ENCODE data around the gene LIX1L.

DNA sequence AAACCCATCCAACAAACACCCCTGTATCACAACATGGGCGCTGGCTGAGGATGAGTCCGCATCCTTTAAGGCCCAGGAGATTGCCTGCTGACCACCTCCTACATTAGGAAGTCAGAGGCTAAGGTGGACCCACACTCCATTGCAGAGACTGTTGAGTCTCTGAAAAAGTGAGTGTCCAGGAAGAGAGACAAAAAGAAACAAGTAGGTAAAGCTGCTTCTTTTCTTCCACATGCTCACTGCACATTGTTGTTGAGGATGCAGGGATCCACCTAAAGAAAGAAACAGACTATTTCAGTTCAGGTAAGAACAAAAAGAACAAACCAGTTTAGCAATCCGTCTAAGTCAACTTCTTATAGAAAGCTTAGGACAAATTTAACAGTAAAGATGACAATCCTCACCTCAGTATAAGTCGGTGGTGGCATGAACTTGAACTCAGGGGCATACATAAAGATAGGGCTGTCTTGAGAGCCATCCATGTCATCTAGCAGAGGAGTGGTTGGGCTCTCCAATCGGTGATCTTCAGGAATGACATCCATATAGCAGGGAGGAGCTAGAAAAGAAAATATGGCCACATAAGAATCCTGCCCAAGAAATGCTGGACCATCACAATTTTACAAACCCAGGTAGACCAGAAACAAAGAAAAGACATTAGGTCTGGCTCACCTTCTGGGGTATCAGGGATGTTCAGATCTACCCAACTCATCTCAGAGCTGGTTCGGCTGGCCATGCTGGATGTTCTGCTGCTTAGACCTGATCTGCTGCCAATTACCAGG lies 36.0 kb upstream of the LIX1L start:
- TF ChIP-seq TOX (CRISPR knock-in tag; IDR thresholded peaks at IDR 0.05; ENCODE audit: borderline replicate concordance) = no peak
- TF ChIP-seq ZNF70 (CRISPR knock-in tag; IDR thresholded peaks at IDR 0.05) = no peak
- no peak for TF ChIP-seq RARB (CRISPR knock-in tag; IDR thresholded peaks at IDR 0.05)
- TF ChIP-seq ZFP3 (CRISPR knock-in tag; IDR thresholded peaks at IDR 0.05) = no peak

Measured in SK-N-SH treated with all-trans-retinoic acid at 6 μM for 48 hours (cell line).